Endothelial cell of umbilical vein (primary cell): ENCODE results near the gene DCDC1.

Source experiments
- CTCF ChIP-seq, 2 donors: IDR thresholded peaks; 1 replicate in 1 of 2; 2 replicates in 1 of 2; pipeline ENCODE4 v1.5.1; 2011; ENCODE audit warnings: low read length in 2 of 2, mild to moderate bottlenecking in 2 of 2, moderate library complexity in 2 of 2, control low read depth in 1 of 2, inconsistent platforms in 1 of 2, low read depth in 1 of 2; ENCODE audit not compliant: insufficient read depth in 1 of 2; ENCODE audit errors: extremely low read depth in 1 of 2
- EZH2 ChIP-seq: IDR thresholded peaks from 2 replicates; pipeline ENCODE4 v1.6.1; 2012; ENCODE audit warnings: borderline replicate concordance, low read depth, mild to moderate bottlenecking, moderate library complexity, low read length, inconsistent platforms; ENCODE audit not compliant: severe bottlenecking
- MAX ChIP-seq: IDR thresholded peaks from 2 replicates; pipeline ENCODE4 v1.6.1; 2011; ENCODE audit not compliant: insufficient read depth, insufficient read length
- POLR2A ChIP-seq: IDR thresholded peaks from 2 replicates; pipeline ENCODE4 v1.6.1; 2012; ENCODE audit warnings: low read depth, mild to moderate bottlenecking, control low read depth, low read length
- POLR2AphosphoS5 ChIP-seq: IDR thresholded peaks from 2 replicates; pipeline ENCODE4 v1.6.1; 2012; ENCODE audit warnings: low read depth, mild to moderate bottlenecking, control low read depth, low read length, moderate library complexity; ENCODE audit not compliant: insufficient read depth

GRCh38 chr11:30861064-30861463, 508.5 kb downstream of the DCDC1 start:
- TF ChIP-seq POLR2A (no peak), POLR2AphosphoS5 (no peak), CTCF (IDR thresholded peaks at IDR 0.05; ENCODE audit: extremely low read depth in 1 of 2, insufficient read depth in 1 of 2, low read depth in 1 of 2, low read length in 2 of 2) (no peak), MAX (no peak), EZH2 (no peak)
